ENCODE results near the gene GFOD2. TPM values are rescaled to one million over a fixed set of nuclear protein-coding genes. Genes with fewer than 3 reads are reported as not detected.

The GFOD2 gene
- total and polyA plus RNA-seq, 2 experiments from 2014 or later, result 19.3 to 34.3 TPM

DNA sequence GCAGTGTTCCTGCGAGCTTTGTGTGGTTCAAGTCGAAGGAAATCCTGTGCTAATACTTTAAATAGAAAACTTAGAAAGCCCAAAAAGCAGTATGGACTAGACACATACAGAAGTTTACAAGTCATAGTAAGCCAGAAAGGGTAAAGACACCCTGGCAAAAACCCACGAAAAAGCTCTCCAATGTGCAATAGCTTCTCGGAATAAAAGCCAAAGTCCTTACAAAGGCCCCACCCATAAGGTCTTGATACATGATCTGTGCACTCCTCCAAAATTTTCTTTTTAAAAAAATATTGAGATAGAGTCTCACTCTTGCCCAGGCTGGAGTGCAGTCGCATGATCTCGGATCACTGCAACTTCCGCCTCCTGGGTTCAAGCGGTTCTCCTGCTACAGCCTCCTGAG lies 42.2 kb downstream of the GFOD2 start:
- Histone ChIP-seq H3K27me3 (ENCODE audit: insufficient read depth) (no peaks in the 10 kb centered on the region), H3K36me3 (ENCODE audit: insufficient read depth) (no peaks in the 10 kb centered on the region), H2AFZ (no peak overlapping the region), H3K9me2 (ENCODE audit: insufficient read depth) (no peaks in the 10 kb centered on the region), H3K4me3 (no peak overlapping the region), H3K4me2 (no peak overlapping the region), H3K4me1 (ENCODE audit: insufficient read depth) (no peaks in the 10 kb centered on the region), H3K79me2 (replicated peaks; ENCODE audit: insufficient read depth) (no peaks in the 10 kb centered on the region), H3F3A (replicated peaks; ENCODE audit: low read depth) (0 out of 2 replicates have a peak, but pooled peaks cover 4% of the 10 kb centered on the region), H3K27ac (ENCODE audit: low read depth) (peak overlapping the region; percentile 55; the same call in 1 of the 2 replicates), H4K20me1 (replicated peaks; ENCODE audit: insufficient read depth) (peaks cover 2% of the 10 kb centered on the region; the same call in 1 of the 2 replicates)
- Mint-ChIP-seq H3K9me3 (no peaks in the 10 kb centered on the region), H3K27ac (no peak overlapping the region), H3K4me3 (no peak overlapping the region), H3K4me1 (0 out of 3 replicates have a peak, but pooled peaks cover 3% of the 10 kb centered on the region), H3K27me3 (ENCODE audit: insufficient read depth, low read depth, poor library complexity) (peaks cover 15% of the 10 kb centered on the region), H3K36me3 (ENCODE audit: low read depth) (0 out of 3 replicates have a peak, but pooled peaks cover 3% of the 10 kb centered on the region)
- ATAC-seq (no peak), DNase-seq (ENCODE audit: low spot score) (no peak)
- TF ChIP-seq, protein P1, sequence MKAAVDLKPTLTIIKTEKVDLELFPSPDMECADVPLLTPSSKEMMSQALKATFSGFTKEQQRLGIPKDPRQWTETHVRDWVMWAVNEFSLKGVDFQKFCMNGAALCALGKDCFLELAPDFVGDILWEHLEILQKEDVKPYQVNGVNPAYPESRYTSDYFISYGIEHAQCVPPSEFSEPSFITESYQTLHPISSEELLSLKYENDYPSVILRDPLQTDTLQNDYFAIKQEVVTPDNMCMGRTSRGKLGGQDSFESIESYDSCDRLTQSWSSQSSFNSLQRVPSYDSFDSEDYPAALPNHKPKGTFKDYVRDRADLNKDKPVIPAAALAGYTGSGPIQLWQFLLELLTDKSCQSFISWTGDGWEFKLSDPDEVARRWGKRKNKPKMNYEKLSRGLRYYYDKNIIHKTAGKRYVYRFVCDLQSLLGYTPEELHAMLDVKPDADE (IDR thresholded peaks at IDR 0.05), result no peak
- TF ChIP-seq, protein P2, sequence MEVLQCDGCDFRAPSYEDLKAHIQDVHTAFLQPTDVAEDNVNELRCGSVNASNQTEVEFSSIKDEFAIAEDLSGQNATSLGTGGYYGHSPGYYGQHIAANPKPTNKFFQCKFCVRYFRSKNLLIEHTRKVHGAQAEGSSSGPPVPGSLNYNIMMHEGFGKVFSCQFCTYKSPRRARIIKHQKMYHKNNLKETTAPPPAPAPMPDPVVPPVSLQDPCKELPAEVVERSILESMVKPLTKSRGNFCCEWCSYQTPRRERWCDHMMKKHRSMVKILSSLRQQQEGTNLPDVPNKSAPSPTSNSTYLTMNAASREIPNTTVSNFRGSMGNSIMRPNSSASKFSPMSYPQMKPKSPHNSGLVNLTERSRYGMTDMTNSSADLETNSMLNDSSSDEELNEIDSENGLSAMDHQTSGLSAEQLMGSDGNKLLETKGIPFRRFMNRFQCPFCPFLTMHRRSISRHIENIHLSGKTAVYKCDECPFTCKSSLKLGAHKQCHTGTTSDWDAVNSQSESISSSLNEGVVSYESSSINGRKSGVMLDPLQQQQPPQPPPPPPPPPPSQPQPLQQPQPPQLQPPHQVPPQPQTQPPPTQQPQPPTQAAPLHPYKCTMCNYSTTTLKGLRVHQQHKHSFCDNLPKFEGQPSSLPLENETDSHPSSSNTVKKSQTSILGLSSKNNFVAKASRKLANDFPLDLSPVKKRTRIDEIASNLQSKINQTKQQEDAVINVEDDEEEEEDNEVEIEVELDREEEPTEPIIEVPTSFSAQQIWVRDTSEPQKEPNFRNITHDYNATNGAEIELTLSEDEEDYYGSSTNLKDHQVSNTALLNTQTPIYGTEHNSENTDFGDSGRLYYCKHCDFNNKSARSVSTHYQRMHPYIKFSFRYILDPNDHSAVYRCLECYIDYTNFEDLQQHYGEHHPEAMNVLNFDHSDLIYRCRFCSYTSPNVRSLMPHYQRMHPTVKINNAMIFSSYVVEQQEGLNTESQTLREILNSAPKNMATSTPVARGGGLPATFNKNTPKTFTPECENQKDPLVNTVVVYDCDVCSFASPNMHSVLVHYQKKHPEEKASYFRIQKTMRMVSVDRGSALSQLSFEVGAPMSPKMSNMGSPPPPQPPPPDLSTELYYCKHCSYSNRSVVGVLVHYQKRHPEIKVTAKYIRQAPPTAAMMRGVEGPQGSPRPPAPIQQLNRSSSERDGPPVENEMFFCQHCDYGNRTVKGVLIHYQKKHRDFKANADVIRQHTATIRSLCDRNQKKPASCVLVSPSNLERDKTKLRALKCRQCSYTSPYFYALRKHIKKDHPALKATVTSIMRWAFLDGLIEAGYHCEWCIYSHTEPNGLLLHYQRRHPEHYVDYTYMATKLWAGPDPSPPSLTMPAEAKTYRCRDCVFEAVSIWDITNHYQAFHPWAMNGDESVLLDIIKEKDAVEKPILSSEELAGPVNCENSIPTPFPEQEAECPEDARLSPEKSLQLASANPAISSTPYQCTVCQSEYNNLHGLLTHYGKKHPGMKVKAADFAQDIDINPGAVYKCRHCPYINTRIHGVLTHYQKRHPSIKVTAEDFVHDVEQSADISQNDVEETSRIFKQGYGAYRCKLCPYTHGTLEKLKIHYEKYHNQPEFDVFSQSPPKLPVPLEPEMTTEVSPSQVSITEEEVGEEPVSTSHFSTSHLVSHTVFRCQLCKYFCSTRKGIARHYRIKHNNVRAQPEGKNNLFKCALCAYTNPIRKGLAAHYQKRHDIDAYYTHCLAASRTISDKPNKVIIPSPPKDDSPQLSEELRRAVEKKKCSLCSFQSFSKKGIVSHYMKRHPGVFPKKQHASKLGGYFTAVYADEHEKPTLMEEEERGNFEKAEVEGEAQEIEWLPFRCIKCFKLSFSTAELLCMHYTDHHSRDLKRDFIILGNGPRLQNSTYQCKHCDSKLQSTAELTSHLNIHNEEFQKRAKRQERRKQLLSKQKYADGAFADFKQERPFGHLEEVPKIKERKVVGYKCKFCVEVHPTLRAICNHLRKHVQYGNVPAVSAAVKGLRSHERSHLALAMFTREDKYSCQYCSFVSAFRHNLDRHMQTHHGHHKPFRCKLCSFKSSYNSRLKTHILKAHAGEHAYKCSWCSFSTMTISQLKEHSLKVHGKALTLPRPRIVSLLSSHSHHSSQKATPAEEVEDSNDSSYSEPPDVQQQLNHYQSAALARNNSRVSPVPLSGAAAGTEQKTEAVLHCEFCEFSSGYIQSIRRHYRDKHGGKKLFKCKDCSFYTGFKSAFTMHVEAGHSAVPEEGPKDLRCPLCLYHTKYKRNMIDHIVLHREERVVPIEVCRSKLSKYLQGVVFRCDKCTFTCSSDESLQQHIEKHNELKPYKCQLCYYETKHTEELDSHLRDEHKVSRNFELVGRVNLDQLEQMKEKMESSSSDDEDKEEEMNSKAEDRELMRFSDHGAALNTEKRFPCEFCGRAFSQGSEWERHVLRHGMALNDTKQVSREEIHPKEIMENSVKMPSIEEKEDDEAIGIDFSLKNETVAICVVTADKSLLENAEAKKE (CRISPR knock-in tag; IDR thresholded peaks at IDR 0.05), result no peak
- TF ChIP-seq, protein P3, sequence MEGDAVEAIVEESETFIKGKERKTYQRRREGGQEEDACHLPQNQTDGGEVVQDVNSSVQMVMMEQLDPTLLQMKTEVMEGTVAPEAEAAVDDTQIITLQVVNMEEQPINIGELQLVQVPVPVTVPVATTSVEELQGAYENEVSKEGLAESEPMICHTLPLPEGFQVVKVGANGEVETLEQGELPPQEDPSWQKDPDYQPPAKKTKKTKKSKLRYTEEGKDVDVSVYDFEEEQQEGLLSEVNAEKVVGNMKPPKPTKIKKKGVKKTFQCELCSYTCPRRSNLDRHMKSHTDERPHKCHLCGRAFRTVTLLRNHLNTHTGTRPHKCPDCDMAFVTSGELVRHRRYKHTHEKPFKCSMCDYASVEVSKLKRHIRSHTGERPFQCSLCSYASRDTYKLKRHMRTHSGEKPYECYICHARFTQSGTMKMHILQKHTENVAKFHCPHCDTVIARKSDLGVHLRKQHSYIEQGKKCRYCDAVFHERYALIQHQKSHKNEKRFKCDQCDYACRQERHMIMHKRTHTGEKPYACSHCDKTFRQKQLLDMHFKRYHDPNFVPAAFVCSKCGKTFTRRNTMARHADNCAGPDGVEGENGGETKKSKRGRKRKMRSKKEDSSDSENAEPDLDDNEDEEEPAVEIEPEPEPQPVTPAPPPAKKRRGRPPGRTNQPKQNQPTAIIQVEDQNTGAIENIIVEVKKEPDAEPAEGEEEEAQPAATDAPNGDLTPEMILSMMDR (conservative IDR thresholded peaks at IDR 0.05; ENCODE audit: low read depth in 2 of 2), result no peak
- TF ChIP-seq NANOG (IDR thresholded peaks at IDR 0.05; ENCODE audit: borderline replicate concordance), result no peak
- no peak for TF ChIP-seq STAT1 (IDR thresholded peaks at IDR 0.05; ENCODE audit: unreplicated experiment)
- TF ChIP-seq EZH2 (IDR thresholded peaks at IDR 0.05; ENCODE audit: low read depth, unreplicated experiment), result no peak
- no peak for TF ChIP-seq POLR2AphosphoS5 (IDR thresholded peaks at IDR 0.05; ENCODE audit: low read depth)

All from GM23338 (cell line).